22Rv1 (cell line): ENCODE results near the gene KIFC3.

ENCODE experiments used
- H3K27ac ChIP-seq: fragments of 450-650 bp; 2 replicates; pipeline ENCODE4 v1.5.1; 2017
- CTCF ChIP-seq: fragments of 450-650 bp; IDR thresholded peaks from 2 replicates; pipeline ENCODE4 v1.5.1; 2017; ENCODE audit warnings: mild to moderate bottlenecking
- ZFX ChIP-seq: fragments of 450-650 bp; IDR thresholded peaks from 2 replicates; pipeline ENCODE4 v1.6.1; 2017; ENCODE audit warnings: antibody characterized with exemption, borderline replicate concordance

The KIFC3 gene

GRCh38 chr16:57743458-57743857 is 58.8 kb downstream of the KIFC3 start:
- H3K27ac ChIP-seq, result no peak overlapping the region

GRCh38 chr16:57742543-57742942 is 59.7 kb downstream of the KIFC3 start:
- no peak overlapping the region for H3K27ac ChIP-seq
- TF ChIP-seq ZFX, result no peak
- no peak for TF ChIP-seq CTCF

More at GRCh38 chr16:57743458-57743857, 58.8 kb downstream of the KIFC3 start:
- no peak for TF ChIP-seq CTCF
- no peak for TF ChIP-seq ZFX

GRCh38 chr16:57741660-57742191 is 60.6 kb downstream of the KIFC3 start:
- no peak overlapping the region for H3K27ac ChIP-seq
- no peak for TF ChIP-seq ZFX
- no peak for TF ChIP-seq CTCF

- H3K27ac ChIP-seq, result no peak overlapping the region
- TF ChIP-seq CTCF (no peak), ZFX (no peak)
These were observed 61.7 kb downstream of the KIFC3 start for GRCh38 chr16:57740423-57741071.

- TF ChIP-seq CTCF (no peak), ZFX (no peak)
- H3K27ac ChIP-seq, result no peak overlapping the region
These were observed 62.4 kb downstream of the KIFC3 start for GRCh38 chr16:57739756-57740422.

GRCh38 chr16:57738844-57739243 is 63.4 kb downstream of the KIFC3 start:
- TF ChIP-seq CTCF, result no peak
- no peak for TF ChIP-seq ZFX
- H3K27ac ChIP-seq, result no peak overlapping the region
